ENCODE measurements around the gene GNAI2.

The GNAI2 gene

DNA sequence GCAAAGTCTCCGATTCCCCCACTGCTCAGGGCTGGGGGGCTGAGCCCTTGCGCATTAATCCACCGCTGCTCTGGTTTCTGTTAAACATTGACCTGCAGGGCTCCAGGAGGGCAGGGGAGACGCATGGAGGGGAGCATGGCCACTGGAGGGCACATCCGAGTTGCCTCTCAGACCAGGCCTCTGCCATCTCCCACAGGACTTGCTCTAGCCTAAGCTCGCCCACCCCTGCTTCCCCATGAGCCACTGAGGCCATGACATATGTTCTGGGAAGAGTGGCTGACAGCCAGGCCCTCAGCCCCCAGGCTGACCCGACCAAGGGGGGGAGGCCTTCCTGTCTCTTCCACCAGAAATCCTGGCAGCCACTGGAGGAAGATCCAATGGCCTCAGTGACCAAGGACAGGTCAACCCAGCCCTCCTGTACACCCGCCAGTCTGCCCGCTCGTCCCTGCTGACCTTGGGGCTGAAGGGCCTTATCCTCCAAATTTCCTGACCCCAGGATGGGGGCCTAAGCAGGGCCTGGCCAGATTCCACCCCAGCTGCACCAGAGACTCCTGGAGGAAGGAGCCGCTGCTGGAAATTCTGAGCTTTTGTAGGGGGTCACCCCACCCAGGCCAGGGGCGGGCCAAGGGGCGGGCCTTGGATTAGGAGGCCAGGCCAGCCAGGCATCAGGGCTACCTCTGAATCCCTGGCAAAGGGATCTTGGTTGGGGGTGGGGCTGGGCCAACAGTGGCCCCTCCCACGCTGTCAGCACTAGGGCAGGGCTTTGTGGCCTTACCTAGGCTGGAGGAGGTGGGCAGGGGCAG is 67.2 kb downstream of the GNAI2 start, which contains the start of gene HYAL1:
HYAL1 (minus strand) TSS at position 562 of the 803 bp plus-strand sequence. CDS start 618 bp downstream, outside the sequence.
- Histone ChIP-seq H3K4me1 (ENCODE audit: control insufficient read depth in 1 of 2, insufficient read depth in 1 of 2, low read depth in 1 of 2, low read length in 1 of 2) (peaks cover 26 to 28% of the 10 kb centered on the region in 2 experiments), H3K4me3 (ENCODE audit: low read depth in 1 of 2, low read length in 1 of 2) (no peak within 1 kb of the TSS), H3K9me3 (no peaks in the 10 kb centered on the region), H3K27ac (no peak within 1 kb of the TSS), H3K27me3 (no peaks in the 10 kb centered on the region), H3K36me3 (no peaks in the 10 kb centered on the region)
- TF ChIP-seq CTCF (IDR thresholded peaks at IDR 0.05): no peak

DNA sequence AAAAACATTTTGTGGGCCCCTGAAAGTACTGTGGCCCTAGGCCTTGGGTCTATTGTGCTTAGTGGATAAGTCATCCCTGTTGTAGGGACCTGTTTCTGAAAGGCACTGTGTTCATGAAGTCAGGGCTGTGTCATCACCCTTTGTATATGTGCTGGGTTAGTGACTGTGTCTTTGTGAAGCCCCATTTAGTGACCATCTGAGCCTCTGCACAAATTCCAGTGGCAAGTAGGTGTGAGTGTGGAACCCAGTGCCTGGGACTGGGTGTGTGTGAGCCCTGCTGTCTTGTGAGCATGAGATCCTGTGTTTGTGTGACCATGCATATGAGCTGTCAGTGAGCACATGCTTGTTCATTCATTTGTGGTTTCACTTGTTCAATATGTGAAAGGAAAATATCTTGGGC is 68.6 kb downstream of the GNAI2 start:
- TF ChIP-seq CTCF (IDR thresholded peaks at IDR 0.05): no peak
- Histone ChIP-seq H3K27ac (peak overlapping the region; percentile 13), H3K4me1 (ENCODE audit: control insufficient read depth in 1 of 2, insufficient read depth in 1 of 2, low read depth in 1 of 2, low read length in 1 of 2) (peaks cover 16 to 17% of the 10 kb centered on the region in 2 experiments), H3K4me3 (ENCODE audit: low read depth in 1 of 2, low read length in 1 of 2) (no peak overlapping the region), H3K9me3 (no peaks in the 10 kb centered on the region), H3K27me3 (no peaks in the 10 kb centered on the region), H3K36me3 (no peaks in the 10 kb centered on the region)
